OCI-LY7 (cell line): ENCODE measurements around the gene PRKAG2.

Experiments used
- EZH2phosphoT487 ChIP-seq: fragments of 200-600 bp; sonication (generic); IDR thresholded peaks from 2 replicates; pipeline ENCODE4 v1.6.1; 2018; ENCODE audit warnings: low read depth, borderline replicate concordance, mild to moderate bottlenecking, mixed run types, antibody characterized with exemption, low read length, moderate library complexity, mixed read lengths
- TF ChIP-seq, protein P1 (sequence below): fragments of 200-600 bp; sonication (generic); conservative IDR thresholded peaks from 2 replicates; pipeline ENCODE4 v1.5.1; 2014; ENCODE audit warnings: mild to moderate bottlenecking, antibody characterized with exemption, low read length, moderate library complexity, mixed read lengths

DNA sequence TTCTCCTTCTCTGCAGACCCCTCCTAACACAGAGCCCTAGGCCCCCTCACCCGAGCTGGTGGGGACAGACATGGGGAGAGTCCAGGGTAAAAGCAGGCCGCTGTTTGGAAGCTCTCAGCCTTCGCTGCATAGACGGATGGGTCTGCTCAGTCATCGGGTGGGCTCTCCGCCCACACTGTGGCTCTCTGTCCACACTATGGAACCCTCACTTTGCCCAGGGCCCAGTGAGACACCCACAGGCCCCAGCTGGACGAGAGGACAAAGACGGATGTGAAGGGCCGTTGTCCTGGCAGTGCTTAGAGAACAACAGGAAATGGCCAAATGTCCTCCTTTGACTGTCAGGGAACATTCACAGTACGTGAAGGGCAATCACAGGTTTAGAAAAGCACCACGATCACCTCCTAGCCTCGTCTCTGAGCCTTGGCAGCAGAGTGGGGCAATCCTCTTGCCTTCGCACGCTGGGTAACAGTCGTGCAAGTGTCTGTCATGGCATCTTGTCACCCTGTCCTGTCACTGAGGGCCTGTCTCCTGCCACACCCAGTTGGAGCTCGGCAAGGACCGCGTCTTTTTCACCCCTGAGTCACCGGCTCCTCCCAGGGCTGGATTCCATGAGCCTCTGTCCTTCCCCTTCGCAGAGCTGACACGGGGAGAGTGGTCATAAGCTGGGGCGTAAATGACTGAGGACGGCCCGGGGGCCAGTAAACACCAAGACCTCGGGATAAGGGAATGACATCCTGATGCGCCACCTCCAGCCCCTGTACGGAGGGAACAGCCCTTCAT lies 80.6 kb downstream of the PRKAG2 start:
- TF ChIP-seq, protein P1, sequence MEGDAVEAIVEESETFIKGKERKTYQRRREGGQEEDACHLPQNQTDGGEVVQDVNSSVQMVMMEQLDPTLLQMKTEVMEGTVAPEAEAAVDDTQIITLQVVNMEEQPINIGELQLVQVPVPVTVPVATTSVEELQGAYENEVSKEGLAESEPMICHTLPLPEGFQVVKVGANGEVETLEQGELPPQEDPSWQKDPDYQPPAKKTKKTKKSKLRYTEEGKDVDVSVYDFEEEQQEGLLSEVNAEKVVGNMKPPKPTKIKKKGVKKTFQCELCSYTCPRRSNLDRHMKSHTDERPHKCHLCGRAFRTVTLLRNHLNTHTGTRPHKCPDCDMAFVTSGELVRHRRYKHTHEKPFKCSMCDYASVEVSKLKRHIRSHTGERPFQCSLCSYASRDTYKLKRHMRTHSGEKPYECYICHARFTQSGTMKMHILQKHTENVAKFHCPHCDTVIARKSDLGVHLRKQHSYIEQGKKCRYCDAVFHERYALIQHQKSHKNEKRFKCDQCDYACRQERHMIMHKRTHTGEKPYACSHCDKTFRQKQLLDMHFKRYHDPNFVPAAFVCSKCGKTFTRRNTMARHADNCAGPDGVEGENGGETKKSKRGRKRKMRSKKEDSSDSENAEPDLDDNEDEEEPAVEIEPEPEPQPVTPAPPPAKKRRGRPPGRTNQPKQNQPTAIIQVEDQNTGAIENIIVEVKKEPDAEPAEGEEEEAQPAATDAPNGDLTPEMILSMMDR = no peak
- no peak for TF ChIP-seq EZH2phosphoT487
